Measurements from ENCODE around the gene ABL1. TPM values are rescaled to one million over a fixed set of nuclear protein-coding genes. Genes with fewer than 3 reads are reported as not detected.
A peak's percentile ranks its signal among the peaks of the same experiment; 100 is the strongest.

ABL1 gene
- polyA plus RNA-seq, 1 experiment = 30.4 TPM

- Histone ChIP-seq H3K27me3 (ENCODE audit: control insufficient read depth, insufficient read depth, low read length) (no peaks in the 10 kb centered on the region), H3K36me3 (ENCODE audit: control insufficient read depth, insufficient read depth, low read length) (peaks cover 14% of the 10 kb centered on the region; the same call in 1 of the 2 replicates), H3K4me3 (ENCODE audit: low read depth, low read length) (no peak overlapping the region)
- ChIA-PET CTCF (interaction anchor here (0.8 to 10.9 kb wide), 9 partner anchors 17 to 184 kb away, joined by 3 to 251 read pairs (median 4); no protein-coding TSS in a partner anchor), POLR2A (no interaction called here)
- no peak for DNase-seq (ENCODE audit: low read depth)
- TF ChIP-seq CTCF (IDR thresholded peaks at IDR 0.05; ENCODE audit: insufficient read depth, low read depth, low read length) = no peak
Measured at GRCh38 chr9:130862217-130862616, 27.2 kb downstream of the ABL1 start.

GRCh38 chr9:130862747-130863146, 27.7 kb downstream of the ABL1 start:
- no peak for TF ChIP-seq CTCF (IDR thresholded peaks at IDR 0.05; ENCODE audit: insufficient read depth, low read depth, low read length)
- CTCF ChIA-PET = interaction anchor here (0.9 to 10.9 kb wide), 12 partner anchors 8 to 184 kb away, joined by 3 to 251 read pairs (median 4); no protein-coding TSS in a partner anchor
- POLR2A ChIA-PET = no interaction called here
- Histone ChIP-seq H3K36me3 (ENCODE audit: control insufficient read depth, insufficient read depth, low read length) (peaks cover 16% of the 10 kb centered on the region), H3K4me3 (ENCODE audit: low read depth, low read length) (no peak overlapping the region), H3K27me3 (ENCODE audit: control insufficient read depth, insufficient read depth, low read length) (no peaks in the 10 kb centered on the region)
- DNase-seq (ENCODE audit: low read depth) = no peak

GRCh38 chr9:130864541-130864940, 29.5 kb downstream of the ABL1 start:
- DNase-seq (ENCODE audit: low read depth) = no peak
- POLR2A ChIA-PET = no interaction called here
- Histone ChIP-seq H3K4me3 (ENCODE audit: low read depth, low read length) (no peak overlapping the region), H3K27me3 (ENCODE audit: control insufficient read depth, insufficient read depth, low read length) (no peaks in the 10 kb centered on the region), H3K36me3 (ENCODE audit: control insufficient read depth, insufficient read depth, low read length) (peaks cover 14% of the 10 kb centered on the region)
- CTCF ChIA-PET = interaction anchor here (0.8 to 10.9 kb wide), 12 partner anchors 15 to 182 kb away, joined by 3 to 251 read pairs (median 15); no protein-coding TSS in a partner anchor
- TF ChIP-seq CTCF (IDR thresholded peaks at IDR 0.05; ENCODE audit: insufficient read depth, low read depth, low read length) = no peak

- DNase-seq (ENCODE audit: low read depth) = no peak
- Histone ChIP-seq H3K36me3 (ENCODE audit: control insufficient read depth, insufficient read depth, low read length) (peaks cover 17% of the 10 kb centered on the region), H3K27me3 (ENCODE audit: control insufficient read depth, insufficient read depth, low read length) (no peaks in the 10 kb centered on the region), H3K4me3 (ENCODE audit: low read depth, low read length) (no peak overlapping the region)
- ChIA-PET POLR2A (interaction anchor here (0.5 kb wide), 1 partner anchor 103 kb away, joined by 4 read pairs; no protein-coding TSS in a partner anchor), CTCF (interaction anchor here (1.0 to 10.9 kb wide), 22 partner anchors 8 to 181 kb away, joined by 3 to 251 read pairs (median 6); no protein-coding TSS in a partner anchor)
- no peak for TF ChIP-seq CTCF (IDR thresholded peaks at IDR 0.05; ENCODE audit: insufficient read depth, low read depth, low read length)
Measured at GRCh38 chr9:130865921-130866320, 30.9 kb downstream of the ABL1 start.

- peak; percentile 90 for TF ChIP-seq CTCF (IDR thresholded peaks at IDR 0.05; ENCODE audit: insufficient read depth, low read depth, low read length)
- POLR2A ChIA-PET = interaction anchor here (0.5 kb wide), 1 partner anchor 104 kb away, joined by 4 read pairs; no protein-coding TSS in a partner anchor
- peaks cover 18% of the 10 kb centered on the region for H3K36me3 ChIP-seq (ENCODE audit: control insufficient read depth, insufficient read depth, low read length)
- no peak overlapping the region for H3K4me3 ChIP-seq (ENCODE audit: low read depth, low read length)
- CTCF ChIA-PET = interaction anchor here (0.5 to 10.9 kb wide), 30 partner anchors 9 to 180 kb away, joined by 3 to 251 read pairs (median 4); no protein-coding TSS in a partner anchor
- DNase-seq (ENCODE audit: low read depth) = no peak
- H3K27me3 ChIP-seq (ENCODE audit: control insufficient read depth, insufficient read depth, low read length) = no peaks in the 10 kb centered on the region
Measured at GRCh38 chr9:130866474-130866965, 31.5 kb downstream of the ABL1 start.

Measured in BJ (cell line).